DND-41 (cell line): ENCODE measurements around the gene FBXW8.

Source experiments
- ATAC-seq: fragments of 200-7000 bp; cut with Tn5 transposase; 3 replicates; pipeline ENCODE4 v1.9.1; 2021; ENCODE audit warnings: low read depth; ENCODE audit not compliant: insufficient read depth
- DNase-seq: peaks from one replicate; pipeline ENCODE4 v3.0.0-alpha.2; 2020
- H2AFZ ChIP-seq: 2 replicates; pipeline ENCODE4 v1.6.0; 2012; ENCODE audit warnings: low read depth, low read length
- H3K27ac ChIP-seq: 2 replicates; pipeline ENCODE4 v1.5.1; 2012; ENCODE audit warnings: low read length, inconsistent platforms
- H3K27me3 ChIP-seq: fragments of 200-600 bp; sonication (generic); 2 replicates; pipeline ENCODE4 v1.6.0; 2012; ENCODE audit warnings: low read length, mild to moderate bottlenecking, inconsistent platforms; ENCODE audit not compliant: insufficient read depth, poor library complexity
- H3K36me3 ChIP-seq: 2 replicates; pipeline ENCODE4 v1.5.1; 2012; ENCODE audit warnings: low read length, inconsistent platforms; ENCODE audit not compliant: insufficient read depth
- H3K4me1 ChIP-seq: 2 replicates; pipeline ENCODE4 v1.5.1; 2012; ENCODE audit warnings: mild to moderate bottlenecking, low read length; ENCODE audit not compliant: insufficient read depth
- H3K4me2 ChIP-seq: 2 replicates; pipeline ENCODE4 v1.6.0; 2012; ENCODE audit warnings: mild to moderate bottlenecking, moderate library complexity, low read length, inconsistent platforms; ENCODE audit not compliant: insufficient read depth
- H3K4me3 ChIP-seq, 2 experiments: fragments of 200-600 bp in 1 of 2; shearing (Covaris generic) in 1 of 2; 2 replicates each; pipeline ENCODE4 v1.5.1; 2012 to 2016; ENCODE audit warnings: inconsistent platforms in 2 of 2, low read length in 2 of 2, mild to moderate bottlenecking in 2 of 2, low read depth in 1 of 2, moderate library complexity in 1 of 2
- H3K79me2 ChIP-seq: 2 replicates; pipeline ENCODE4 v1.6.0; 2012; ENCODE audit warnings: low read length, inconsistent platforms; ENCODE audit not compliant: insufficient read depth
- H3K9ac ChIP-seq: 2 replicates; pipeline ENCODE4 v1.6.0; 2012; ENCODE audit warnings: low read depth, mild to moderate bottlenecking, inconsistent platforms, low read length, moderate library complexity
- H3K9me3 ChIP-seq: 2 replicates; pipeline ENCODE4 v1.5.1; 2012; ENCODE audit warnings: low read length, moderate library complexity, mild to moderate bottlenecking, inconsistent platforms; ENCODE audit not compliant: insufficient read depth, severe bottlenecking
- H4K20me1 ChIP-seq: 2 replicates; pipeline ENCODE4 v1.6.0; 2012; ENCODE audit warnings: low read length; ENCODE audit not compliant: insufficient read depth
- CTCF ChIP-seq: IDR thresholded peaks from 2 replicates; pipeline ENCODE4 v1.5.1; 2012; ENCODE audit warnings: borderline replicate concordance, low read length, moderate library complexity, mild to moderate bottlenecking; ENCODE audit not compliant: poor library complexity, severe bottlenecking; ENCODE audit errors: extremely low read depth
- EZH2 ChIP-seq: IDR thresholded peaks from 3 replicates; pipeline ENCODE4 v1.6.1; 2012; ENCODE audit warnings: borderline replicate concordance, low read depth, mild to moderate bottlenecking, moderate library complexity, low read length, inconsistent platforms; ENCODE audit not compliant: severe bottlenecking

Gene FBXW8

GRCh38 chr12:117046861-117047530 is 136.2 kb downstream of the FBXW8 start:
- Histone ChIP-seq H3K36me3 (peaks cover 36% of the 10 kb centered on the region), H4K20me1 (no peaks in the 10 kb centered on the region), H3K4me3 (no peak overlapping the region), H3K27ac (peak overlapping the region; percentile 35; the same call in 1 of the 2 replicates), H3K79me2 (no peaks in the 10 kb centered on the region), H3K9ac (no peak overlapping the region), H2AFZ (no peak overlapping the region), H3K4me1 (no peaks in the 10 kb centered on the region), H3K9me3 (no peaks in the 10 kb centered on the region), H3K4me2 (no peak overlapping the region), H3K27me3 (no peaks in the 10 kb centered on the region)
- TF ChIP-seq CTCF (no peak), EZH2 (no peak)
- no peak for DNase-seq
- no peak for ATAC-seq

GRCh38 chr12:117047810-117048584 is 137.2 kb downstream of the FBXW8 start:
- no peak overlapping the region for H2AFZ ChIP-seq
- TF ChIP-seq EZH2: no peak
- TF ChIP-seq CTCF: no peak
- no peaks in the 10 kb centered on the region for H3K79me2 ChIP-seq
- H3K9ac ChIP-seq: no peak overlapping the region
- H3K9me3 ChIP-seq: no peaks in the 10 kb centered on the region
- H3K4me2 ChIP-seq: no peak overlapping the region
- no peaks in the 10 kb centered on the region for H4K20me1 ChIP-seq
- H3K4me1 ChIP-seq: no peaks in the 10 kb centered on the region
- 0 out of 2 replicates have a peak overlapping the region, but pooled peaks have one; percentile 31 for H3K27ac ChIP-seq
- H3K4me3 ChIP-seq: no peak overlapping the region
- DNase-seq: no peak
- no peak for ATAC-seq
- H3K36me3 ChIP-seq: peaks cover 35% of the 10 kb centered on the region
- no peaks in the 10 kb centered on the region for H3K27me3 ChIP-seq

- DNase-seq (no peak), ATAC-seq (no peak)
- Histone ChIP-seq H4K20me1 (no peaks in the 10 kb centered on the region), H3K36me3 (peaks cover 40% of the 10 kb centered on the region), H3K9ac (no peak overlapping the region), H3K79me2 (no peaks in the 10 kb centered on the region), H3K4me2 (no peak overlapping the region), H3K27ac (peak overlapping the region; percentile 27; the same call in 1 of the 2 replicates), H3K9me3 (no peaks in the 10 kb centered on the region), H3K4me1 (no peaks in the 10 kb centered on the region), H3K4me3 (no peak overlapping the region), H2AFZ (no peak overlapping the region), H3K27me3 (no peaks in the 10 kb centered on the region)
- no peak for TF ChIP-seq CTCF
These were observed 137.8 kb downstream of the FBXW8 start for GRCh38 chr12:117048585-117048904.
